ENCODE data around the gene PNLIP.

PNLIP gene

GRCh38 chr10:116554628-116555027 is 8.9 kb downstream of the PNLIP start:
- H3K36me3 ChIP-seq (ENCODE audit: control insufficient read depth, insufficient read depth, low read length): no peaks in the 10 kb centered on the region
- no peak for TF ChIP-seq CTCF (IDR thresholded peaks at IDR 0.05; ENCODE audit: insufficient read depth, low read length, poor library complexity, severe bottlenecking)
- H3K27me3 ChIP-seq (replicated peaks; ENCODE audit: control insufficient read depth, insufficient read depth, low read length): no peaks in the 10 kb centered on the region
- no peak for DNase-seq (ENCODE audit: extremely low read depth, insufficient read length)
- no peak overlapping the region for H3K4me3 ChIP-seq (replicated peaks; ENCODE audit: low read depth, low read length)

GRCh38 chr10:116555880-116556279 is 10.1 kb downstream of the PNLIP start:
- Histone ChIP-seq H3K27me3 (replicated peaks; ENCODE audit: control insufficient read depth, insufficient read depth, low read length) (no peaks in the 10 kb centered on the region), H3K4me3 (replicated peaks; ENCODE audit: low read depth, low read length) (no peak overlapping the region), H3K36me3 (ENCODE audit: control insufficient read depth, insufficient read depth, low read length) (no peaks in the 10 kb centered on the region)
- DNase-seq (ENCODE audit: extremely low read depth, insufficient read length): no peak
- no peak for TF ChIP-seq CTCF (IDR thresholded peaks at IDR 0.05; ENCODE audit: insufficient read depth, low read length, poor library complexity, severe bottlenecking)

- no peak for DNase-seq (ENCODE audit: extremely low read depth, insufficient read length)
- H3K27me3 ChIP-seq (replicated peaks; ENCODE audit: control insufficient read depth, insufficient read depth, low read length): no peaks in the 10 kb centered on the region
- H3K4me3 ChIP-seq (replicated peaks; ENCODE audit: low read depth, low read length): no peak overlapping the region
- no peak for TF ChIP-seq CTCF (IDR thresholded peaks at IDR 0.05; ENCODE audit: insufficient read depth, low read length, poor library complexity, severe bottlenecking)
- no peaks in the 10 kb centered on the region for H3K36me3 ChIP-seq (ENCODE audit: control insufficient read depth, insufficient read depth, low read length)
Observed at GRCh38 chr10:116557305-116557880, 11.7 kb downstream of the PNLIP start.

GRCh38 chr10:116565534-116565933 is 19.8 kb downstream of the PNLIP start:
- no peak overlapping the region for H3K4me3 ChIP-seq (replicated peaks; ENCODE audit: low read depth, low read length)
- DNase-seq (ENCODE audit: extremely low read depth, insufficient read length): no peak
- no peak for TF ChIP-seq CTCF (IDR thresholded peaks at IDR 0.05; ENCODE audit: insufficient read depth, low read length, poor library complexity, severe bottlenecking)
- H3K27me3 ChIP-seq (replicated peaks; ENCODE audit: control insufficient read depth, insufficient read depth, low read length): no peaks in the 10 kb centered on the region
- no peaks in the 10 kb centered on the region for H3K36me3 ChIP-seq (ENCODE audit: control insufficient read depth, insufficient read depth, low read length)

- H3K27me3 ChIP-seq (replicated peaks; ENCODE audit: control insufficient read depth, insufficient read depth, low read length): no peaks in the 10 kb centered on the region
- no peak for TF ChIP-seq CTCF (IDR thresholded peaks at IDR 0.05; ENCODE audit: insufficient read depth, low read length, poor library complexity, severe bottlenecking)
Observed at GRCh38 chr10:116566932-116567331, 21.2 kb downstream of the PNLIP start.

GRCh38 chr10:116567335-116567734 is 21.6 kb downstream of the PNLIP start:
- DNase-seq (ENCODE audit: extremely low read depth, insufficient read length): no peak
- Histone ChIP-seq H3K27me3 (replicated peaks; ENCODE audit: control insufficient read depth, insufficient read depth, low read length) (no peaks in the 10 kb centered on the region), H3K4me3 (replicated peaks; ENCODE audit: low read depth, low read length) (no peak overlapping the region), H3K36me3 (ENCODE audit: control insufficient read depth, insufficient read depth, low read length) (no peaks in the 10 kb centered on the region)
- TF ChIP-seq CTCF (IDR thresholded peaks at IDR 0.05; ENCODE audit: insufficient read depth, low read length, poor library complexity, severe bottlenecking): no peak

More at GRCh38 chr10:116566932-116567331, 21.2 kb downstream of the PNLIP start:
- Histone ChIP-seq H3K4me3 (replicated peaks; ENCODE audit: low read depth, low read length) (no peak overlapping the region), H3K36me3 (ENCODE audit: control insufficient read depth, insufficient read depth, low read length) (no peaks in the 10 kb centered on the region)
- no peak for DNase-seq (ENCODE audit: extremely low read depth, insufficient read length)

Measured in GM06990 (cell line).